B cell (primary cell): ENCODE data around the gene CTNNA2. TPM values are rescaled to one million over a fixed set of nuclear protein-coding genes. Genes with fewer than 3 reads are reported as not detected.

Source experiments
- ATAC-seq: fragments of 200-7000 bp; cut with Tn5 transposase; one replicate; pipeline ENCODE4 v1.10.0; 2021; ENCODE audit warnings: low read depth, mild to moderate bottlenecking, moderate number of reproducible peaks, moderate library complexity
- CTCF ChIA-PET: fragments of 350-600 bp; sonication (Branson Sonifier 250); formaldehyde crosslinking; loops from one replicate; lab custom pipeline; 2021; ENCODE audit warnings: antibody characterized with exemption, inconsistent platforms; lab: Charles Lee
- POLR2A ChIA-PET: fragments of 350-600 bp; sonication (Branson Sonifier 250); formaldehyde crosslinking; loops from one replicate; lab custom pipeline; 2021; ENCODE audit warnings: antibody characterized with exemption; lab: Charles Lee
- DNase-seq: peaks from one replicate; pipeline ENCODE4 v3.0.0; 2013
- H2AFZ ChIP-seq: 2 replicates; pipeline ENCODE4 v1.6.1; 2012; ENCODE audit warnings: mild to moderate bottlenecking, low read depth, low read length; ENCODE audit not compliant: insufficient read depth, poor library complexity, severe bottlenecking
- H3K27ac ChIP-seq, 2 donors: 1 replicate in 1 of 2; 2 replicates in 1 of 2; pipeline ENCODE4 v1.5.1; 2012 to 2013; ENCODE audit warnings: low read length in 2 of 2, mild to moderate bottlenecking in 2 of 2, moderate library complexity in 1 of 2
- H3K27me3 ChIP-seq, 4 experiments: fragments of 200-600 bp in 1 of 4; sonication (generic) in 1 of 4; replicated peaks in 1 of 4; 1 replicate in 2 of 4; 2 replicates in 2 of 4; pipeline versions ENCODE4 v1.6.1 to v1.7.0; 2013 to 2016; ENCODE audit warnings: low read length in 3 of 4, mild to moderate bottlenecking in 2 of 4, mixed read lengths in 1 of 4, moderate library complexity in 1 of 4; ENCODE audit not compliant: insufficient read depth in 4 of 4, control insufficient read depth in 3 of 4; ENCODE audit errors: control extremely low read depth in 1 of 4
- H3K36me3 ChIP-seq, 2 experiments: replicated peaks in 1 of 2; 1 replicate in 1 of 2; 2 replicates in 1 of 2; pipeline versions ENCODE4 v1.6.1 to v1.7.1; 2013; ENCODE audit warnings: low read length in 1 of 2; ENCODE audit not compliant: insufficient read depth in 2 of 2, control insufficient read depth in 1 of 2; ENCODE audit errors: control extremely low read depth in 1 of 2, extremely low read depth in 1 of 2
- H3K4me1 ChIP-seq, 2 donors: fragments of 200-600 bp in 1 of 2; sonication (generic) in 1 of 2; 1 replicate in 1 of 2; 2 replicates in 1 of 2; pipeline versions ENCODE4 v1.5.1 to v1.6.1; 2013 to 2017; ENCODE audit warnings: low read length in 2 of 2; ENCODE audit not compliant: control insufficient read depth in 2 of 2, insufficient read depth in 2 of 2
- H3K4me2 ChIP-seq: replicated peaks from 2 replicates; pipeline ENCODE3; 2012; ENCODE audit warnings: mild to moderate bottlenecking, low read depth, low read length; ENCODE audit not compliant: poor library complexity, severe bottlenecking
- H3K4me3 ChIP-seq, 5 experiments: fragments of 200-600 bp in 1 of 5; sonication (generic) in 1 of 5; 1 replicate in 3 of 5; 2 replicates in 2 of 5; pipeline versions ENCODE4 v1.5.1 to v1.7.0; 2011 to 2016; ENCODE audit warnings: low read length in 4 of 5, mild to moderate bottlenecking in 4 of 5, low read depth in 2 of 5, control low read depth in 1 of 5, moderate library complexity in 1 of 5; ENCODE audit not compliant: insufficient read depth in 1 of 5; ENCODE audit errors: control extremely low read depth in 1 of 5, extremely low read depth in 1 of 5
- H3K79me2 ChIP-seq: fragments of 200-600 bp; sonication (generic); one replicate; pipeline ENCODE4 v1.6.0; 2016; ENCODE audit warnings: low read length; ENCODE audit not compliant: control insufficient read depth, insufficient read depth
- H3K9ac ChIP-seq: fragments of 200-600 bp; sonication (generic); 2 replicates; pipeline ENCODE4 v1.6.1; 2017; ENCODE audit warnings: mild to moderate bottlenecking, low read length, moderate library complexity
- H3K9me3 ChIP-seq, 3 donors: one replicate each; pipeline versions ENCODE4 v1.6.1 to v1.7.1; 2013; ENCODE audit warnings: low read length in 2 of 3; ENCODE audit not compliant: control insufficient read depth in 2 of 3, insufficient read depth in 1 of 3; ENCODE audit errors: control extremely low read depth in 1 of 3
- H4K20me1 ChIP-seq: 2 replicates; pipeline ENCODE4 v1.6.0; 2012; ENCODE audit warnings: mild to moderate bottlenecking, low read length; ENCODE audit not compliant: insufficient read depth, control insufficient read depth, poor library complexity, severe bottlenecking
- H3K27ac Mint-ChIP-seq: one replicate; pipeline ENCODE4 v1.8.0; 2021; ENCODE audit warnings: mixed read lengths
- H3K27me3 Mint-ChIP-seq: one replicate; pipeline ENCODE4 v1.8.0; 2021; ENCODE audit warnings: mixed read lengths
- H3K4me1 Mint-ChIP-seq: one replicate; pipeline ENCODE4 v1.8.0; 2021; ENCODE audit warnings: mixed read lengths
- H3K4me3 Mint-ChIP-seq: one replicate; pipeline ENCODE4 v1.8.0; 2021; ENCODE audit warnings: mixed read lengths
- H3K9me3 Mint-ChIP-seq: one replicate; pipeline ENCODE4 v1.8.0; 2022; ENCODE audit warnings: mixed read lengths; ENCODE audit not compliant: insufficient read depth
- EZH2 ChIP-seq: IDR thresholded peaks from 2 replicates; pipeline ENCODE4 v1.6.1; 2012; ENCODE audit warnings: borderline replicate concordance, low read depth, mild to moderate bottlenecking, moderate library complexity, low read length; ENCODE audit not compliant: insufficient read depth, poor library complexity, severe bottlenecking
- WGBS: methylation state at CpG from one replicate; pipeline ENCODE4 v1.1.5; 2013; ENCODE audit warnings: missing lambda C conversion rate; ENCODE audit not compliant: insufficient coverage; 5-methylcytosine and 5-hydroxymethylcytosine counted together
- intact Hi-C: fragments of 100-400 bp; cut with micrococcal nuclease; formaldehyde crosslinking; loops from one replicate; pipeline ENCODE4 v1.10.0; 2022
- polyA plus RNA-seq: library from polyadenylated mRNA; depleted of rRNA; stranded (reverse); fragments of >200 nt; gene quantifications from 2 replicates; pipeline ENCODE4 v1.2.3, GENCODE V29; 2012
- total RNA-seq, 2 donors: library from RNA; stranded (reverse); fragments of 120-200 nt in 1 of 2; gene quantifications; 1 replicate in 1 of 2; 2 replicates in 1 of 2; pipeline versions ENCODE4 v1.2.3 to v1.2.4, GENCODE V29; 2013 to 2022
- TF ChIP-seq, protein P1 (sequence below): fragments of 200-600 bp; IDR thresholded peaks from one replicate; pipeline ENCODE4 v1.8.0; 2022; ENCODE audit warnings: antibody characterized with exemption, mild to moderate bottlenecking

Gene CTNNA2
- total and polyA plus RNA-seq, 2 donors (not counting 1 experiment from before 2014, with no cell fraction given), result not detected

DNA sequence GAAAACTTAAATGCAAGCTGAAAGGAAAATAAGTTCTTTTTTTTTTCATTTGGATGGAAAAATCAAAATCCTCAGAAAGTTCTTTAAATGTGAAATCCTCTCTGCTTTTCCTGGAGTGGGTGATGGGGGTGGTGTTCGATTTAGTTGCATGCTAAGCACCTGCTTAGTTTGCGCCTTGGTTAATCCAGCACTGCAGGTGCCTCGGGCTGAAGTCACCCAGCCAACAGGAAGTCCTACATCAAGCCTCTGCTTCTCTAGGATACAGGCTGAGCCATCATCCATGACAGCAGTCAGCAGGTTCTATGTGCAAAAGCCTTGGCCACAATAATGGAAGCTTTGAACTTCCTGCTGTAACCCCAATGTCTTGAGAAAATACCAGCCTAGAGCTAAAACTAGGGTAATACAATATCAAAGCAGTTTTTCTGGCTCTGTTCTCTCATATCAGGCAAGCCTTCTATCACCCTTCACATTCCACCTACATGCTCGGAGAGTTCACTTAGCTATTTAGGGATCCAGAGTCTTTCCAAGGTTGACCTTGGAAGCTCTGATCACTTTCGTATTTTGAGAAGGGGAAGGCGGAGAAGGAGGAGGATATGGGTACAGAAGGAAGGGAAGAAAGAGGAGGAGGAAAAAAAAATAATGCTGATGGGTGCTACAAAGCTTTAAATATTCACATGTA is 907.8 kb downstream of the CTNNA2 start:
- POLR2A ChIA-PET, result no interaction called here

DNA sequence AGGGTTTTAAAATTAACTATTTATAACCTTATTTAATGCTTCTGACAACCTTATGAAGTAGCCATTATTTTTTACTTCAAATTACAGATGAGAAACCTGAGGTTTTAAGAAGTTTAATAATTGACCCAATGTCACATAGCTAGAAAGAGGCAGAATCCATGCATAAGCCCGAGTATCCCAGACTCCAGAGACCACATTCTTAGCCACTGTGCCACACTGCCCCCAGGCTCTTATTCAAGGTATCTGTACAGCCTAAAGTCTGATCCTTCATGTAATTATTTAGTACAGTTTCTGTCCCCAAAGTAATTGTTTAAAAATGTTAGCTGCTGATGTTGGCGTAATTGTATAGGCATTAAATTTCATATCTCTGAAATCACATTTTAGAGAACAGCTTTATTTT is 916.4 kb downstream of the CTNNA2 start:
- TF ChIP-seq, protein P1, sequence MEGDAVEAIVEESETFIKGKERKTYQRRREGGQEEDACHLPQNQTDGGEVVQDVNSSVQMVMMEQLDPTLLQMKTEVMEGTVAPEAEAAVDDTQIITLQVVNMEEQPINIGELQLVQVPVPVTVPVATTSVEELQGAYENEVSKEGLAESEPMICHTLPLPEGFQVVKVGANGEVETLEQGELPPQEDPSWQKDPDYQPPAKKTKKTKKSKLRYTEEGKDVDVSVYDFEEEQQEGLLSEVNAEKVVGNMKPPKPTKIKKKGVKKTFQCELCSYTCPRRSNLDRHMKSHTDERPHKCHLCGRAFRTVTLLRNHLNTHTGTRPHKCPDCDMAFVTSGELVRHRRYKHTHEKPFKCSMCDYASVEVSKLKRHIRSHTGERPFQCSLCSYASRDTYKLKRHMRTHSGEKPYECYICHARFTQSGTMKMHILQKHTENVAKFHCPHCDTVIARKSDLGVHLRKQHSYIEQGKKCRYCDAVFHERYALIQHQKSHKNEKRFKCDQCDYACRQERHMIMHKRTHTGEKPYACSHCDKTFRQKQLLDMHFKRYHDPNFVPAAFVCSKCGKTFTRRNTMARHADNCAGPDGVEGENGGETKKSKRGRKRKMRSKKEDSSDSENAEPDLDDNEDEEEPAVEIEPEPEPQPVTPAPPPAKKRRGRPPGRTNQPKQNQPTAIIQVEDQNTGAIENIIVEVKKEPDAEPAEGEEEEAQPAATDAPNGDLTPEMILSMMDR, result no peak
- no peak for TF ChIP-seq EZH2
- Histone ChIP-seq H3K79me2 (no peaks in the 10 kb centered on the region), H3K4me3 (no peak overlapping the region), H3K9me3 (peaks cover 0 to 4% (median 0%) of the 10 kb centered on the region in 3 donors), H3K27me3 (no peaks in the 10 kb centered on the region), H3K36me3 (no peaks in the 10 kb centered on the region), H4K20me1 (no peaks in the 10 kb centered on the region), H3K27ac (no peak overlapping the region), H3K9ac (no peak overlapping the region), H2AFZ (no peak overlapping the region), H3K4me1 (no peaks in the 10 kb centered on the region), H3K4me2 (no peak overlapping the region)
- no CpG with 5 or more reads among the region's 2 CpGs for WGBS
- intact Hi-C loops, result no loop called here
- no peak for DNase-seq
- no peaks in the 10 kb centered on the region for H3K27me3 Mint-ChIP-seq
- H3K27ac Mint-ChIP-seq, result no peak overlapping the region
- ChIA-PET POLR2A (no interaction called here), CTCF (no interaction called here)
- ATAC-seq, result no peak
- no peak overlapping the region for H3K4me3 Mint-ChIP-seq
- H3K9me3 Mint-ChIP-seq, result no peaks in the 10 kb centered on the region
- H3K4me1 Mint-ChIP-seq, result no peaks in the 10 kb centered on the region

More for the DNA sequence above, 907.8 kb downstream of the CTNNA2 start:
- Histone ChIP-seq H3K9me3 (no peaks in the 10 kb centered on the region), H3K36me3 (no peaks in the 10 kb centered on the region), H3K4me2 (no peak overlapping the region), H4K20me1 (no peaks in the 10 kb centered on the region), H3K27ac (no peak overlapping the region), H2AFZ (no peak overlapping the region), H3K79me2 (no peaks in the 10 kb centered on the region), H3K9ac (no peak overlapping the region), H3K27me3 (no peaks in the 10 kb centered on the region), H3K4me3 (no peak overlapping the region), H3K4me1 (no peaks in the 10 kb centered on the region)
- 73% methylated on average over 3 of the region's 6 CpGs for WGBS
- TF ChIP-seq, protein P1, result no peak
- TF ChIP-seq EZH2, result no peak
- no peak overlapping the region for H3K27ac Mint-ChIP-seq
- intact Hi-C loops, result no loop called here
- H3K27me3 Mint-ChIP-seq, result no peaks in the 10 kb centered on the region
- peaks cover 3% of the 10 kb centered on the region for H3K9me3 Mint-ChIP-seq
- DNase-seq (no peak), ATAC-seq (no peak)
- no peaks in the 10 kb centered on the region for H3K4me1 Mint-ChIP-seq
- CTCF ChIA-PET, result interaction anchor here (0.7 kb wide), 1 partner anchor 169 kb away, joined by 3 read pairs; no protein-coding TSS in a partner anchor
- H3K4me3 Mint-ChIP-seq, result no peak overlapping the region
